Inferior parietal cortex (tissue), 1 donor: ENCODE measurements around the gene EZH1.

Source experiments
- DNase-seq: peaks from one replicate; pipeline ENCODE4 v3.0.0-alpha.2; 2016; ENCODE audit errors: extremely low spot score

Gene EZH1

DNA sequence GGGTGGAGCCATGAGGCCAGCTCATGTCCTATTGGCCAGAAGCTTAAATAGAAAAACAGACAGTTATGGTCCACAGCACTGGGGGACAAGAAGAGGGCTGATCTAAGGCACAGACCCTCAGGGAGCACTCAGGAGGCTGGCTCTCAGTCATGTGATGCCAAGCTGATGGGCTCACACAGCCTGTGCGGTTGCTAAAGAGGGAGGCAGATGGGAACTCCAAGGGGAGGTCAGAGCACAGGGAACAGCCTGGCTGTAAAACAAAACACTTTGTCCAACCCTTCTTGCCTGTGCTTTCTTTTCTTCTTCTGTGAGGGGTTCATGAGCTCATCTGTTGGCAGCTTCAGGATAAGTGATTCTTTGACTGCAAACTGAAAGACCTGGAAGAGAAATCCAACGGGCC is 35.3 kb downstream of the EZH1 start:
- DNase-seq = no peak

DNA sequence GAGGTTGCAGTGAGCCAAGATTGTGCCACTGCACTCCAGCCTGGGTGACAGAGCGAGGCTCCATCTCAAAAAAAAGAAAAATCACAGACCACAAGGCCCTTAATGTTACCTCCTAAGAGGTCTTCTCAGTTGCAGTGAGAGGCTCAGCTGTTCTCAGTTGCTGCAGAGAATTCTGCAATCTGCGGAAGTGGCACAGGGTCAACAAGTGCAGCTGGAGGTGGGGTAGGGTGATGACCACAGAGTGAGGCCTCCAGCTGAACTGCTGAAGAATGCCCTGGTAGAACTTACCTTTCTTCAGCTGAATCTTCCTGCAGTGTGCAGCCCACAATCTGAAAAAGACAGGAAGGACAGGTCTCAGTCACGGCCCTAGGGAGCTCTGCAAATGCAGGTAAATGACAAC is 36.3 kb downstream of the EZH1 start:
- DNase-seq = no peak

DNA sequence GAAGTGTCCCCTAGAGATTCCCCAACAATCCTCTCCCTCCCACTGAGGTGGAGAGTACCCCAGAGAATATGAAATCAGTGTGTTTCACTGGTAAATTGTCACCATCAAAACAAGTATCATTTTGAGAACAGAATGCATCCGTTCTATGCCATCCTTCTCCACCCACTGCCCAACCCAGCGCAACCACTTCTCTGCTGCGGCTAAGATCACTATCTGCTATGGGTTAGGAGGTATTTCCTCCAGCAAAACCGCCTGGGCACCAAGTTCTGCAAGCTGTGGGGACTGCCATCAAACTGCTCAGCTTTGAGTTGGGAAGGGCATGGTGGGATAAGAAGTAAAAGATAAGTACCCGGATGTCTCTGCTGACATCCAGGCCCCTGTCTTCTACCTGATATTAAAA is 38.1 kb downstream of the EZH1 start:
- DNase-seq = no peak

DNA sequence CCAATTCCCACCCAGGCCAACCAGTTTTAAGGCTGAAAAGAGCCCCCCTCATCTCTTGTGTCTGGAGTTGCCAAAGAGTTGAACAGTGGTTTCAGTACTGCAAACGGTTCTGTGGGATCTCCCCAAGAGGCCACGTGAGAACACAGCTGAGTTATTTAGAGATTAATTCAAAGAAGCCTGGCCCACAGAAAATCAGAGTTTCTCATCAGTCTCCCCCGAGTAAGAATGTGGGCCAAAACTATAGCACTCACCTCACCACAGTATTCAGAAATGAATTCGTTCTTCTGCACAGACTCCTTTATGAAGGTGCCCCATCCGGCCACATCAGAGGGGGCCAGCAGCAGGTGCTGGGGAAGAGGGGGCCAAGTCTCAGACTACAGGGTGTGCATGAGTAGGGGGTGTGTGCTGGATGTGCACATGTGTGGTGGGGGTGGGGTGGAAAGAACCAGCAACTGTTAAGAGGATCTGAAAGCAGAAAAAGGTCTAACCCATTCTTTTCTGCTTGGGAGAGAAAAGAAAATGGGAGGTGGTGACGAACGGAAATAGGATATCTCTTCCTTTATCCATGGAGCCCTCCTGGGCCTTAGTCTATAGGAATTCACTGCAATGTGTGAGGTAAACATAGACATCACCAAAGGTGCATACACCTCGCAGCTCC is 39.9 kb downstream of the EZH1 start:
- no peak for DNase-seq

DNA sequence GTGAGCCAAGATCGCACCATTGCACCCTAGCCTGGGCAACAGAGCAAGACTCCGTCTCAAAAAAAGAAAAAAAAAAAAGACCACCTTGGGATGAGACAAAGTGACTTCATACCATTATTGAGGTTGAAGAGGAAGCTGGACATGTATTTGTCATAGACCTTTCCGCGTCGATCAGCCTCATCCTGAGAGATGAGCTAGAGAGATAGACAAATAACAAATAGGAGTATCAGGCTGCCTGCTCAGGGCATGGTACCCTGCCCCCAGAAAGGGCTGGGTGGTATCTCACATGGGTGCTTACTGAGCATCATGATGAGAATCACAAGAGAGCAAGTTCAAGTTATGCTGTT is 40.4 kb downstream of the EZH1 start:
- no peak for DNase-seq

DNA sequence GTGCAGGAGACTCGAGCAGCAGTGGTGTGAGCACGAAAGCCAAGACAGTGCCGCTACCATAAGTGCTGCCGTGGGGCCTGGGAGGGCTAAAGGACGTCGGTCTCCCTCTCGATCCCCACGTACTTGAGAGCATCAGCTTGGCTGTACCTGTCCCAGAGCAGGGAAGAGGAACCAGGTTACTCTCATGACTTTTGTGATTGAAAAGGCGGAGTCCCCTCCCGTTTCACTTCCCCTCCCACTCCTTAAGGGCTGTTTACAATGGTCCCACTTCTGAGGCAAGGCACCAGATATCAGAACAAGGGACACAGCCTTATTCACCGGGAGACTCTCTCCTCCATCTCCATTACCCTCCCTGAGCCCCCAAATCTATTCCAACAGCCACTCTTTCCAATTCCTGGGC is 42.4 kb downstream of the EZH1 start:
- DNase-seq = no peak

DNA sequence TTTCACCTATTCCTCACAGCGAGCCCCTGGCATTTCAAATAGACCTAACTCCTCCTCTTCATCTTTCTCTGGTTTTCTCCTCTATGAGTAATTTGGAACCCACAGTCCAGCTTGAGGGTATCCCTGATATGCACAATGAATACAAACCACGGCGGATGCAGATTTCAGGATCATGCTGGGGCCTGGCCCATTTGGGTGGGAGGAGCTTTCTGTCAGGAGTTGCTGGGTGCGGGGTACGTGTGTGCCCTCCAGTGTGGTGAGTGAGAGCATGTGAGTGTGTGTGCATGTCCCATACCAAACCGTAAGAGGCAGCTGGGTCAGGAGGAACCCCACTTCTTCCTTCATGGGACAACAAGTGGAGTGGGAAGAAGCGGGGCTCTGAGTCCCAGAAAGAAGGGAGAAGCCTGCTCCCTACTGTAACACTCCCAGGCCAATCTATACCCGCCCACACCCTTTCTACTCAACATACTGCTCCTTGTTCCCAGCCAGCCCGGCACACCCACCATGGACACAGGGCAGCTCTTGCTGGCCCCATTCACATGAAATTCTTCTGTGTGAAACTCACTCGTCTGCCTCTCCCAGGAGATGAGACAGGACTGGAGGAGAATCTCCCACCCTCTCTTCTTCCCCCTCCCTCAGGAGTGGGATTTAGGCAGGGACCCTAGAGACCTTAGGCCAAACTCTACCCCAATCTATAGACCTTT is 44.1 kb downstream of the EZH1 start:
- DNase-seq = no peak

DNA sequence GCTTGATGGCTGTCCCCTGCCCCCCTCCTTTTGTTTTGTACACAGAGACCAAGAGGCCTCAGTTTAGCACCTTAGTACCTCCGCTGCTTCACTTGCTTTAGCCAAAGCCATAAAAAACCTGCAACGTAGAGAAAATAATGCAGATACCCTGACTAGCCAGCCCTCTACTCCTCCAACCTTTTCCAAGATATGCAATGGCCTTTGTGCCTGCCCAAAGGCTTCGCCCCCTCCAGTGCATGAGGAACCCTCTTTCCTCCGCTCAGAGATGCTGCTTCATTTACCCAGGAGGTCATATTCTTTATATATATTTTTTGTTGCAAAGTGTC is 45.5 kb downstream of the EZH1 start:
- no peak for DNase-seq

DNA sequence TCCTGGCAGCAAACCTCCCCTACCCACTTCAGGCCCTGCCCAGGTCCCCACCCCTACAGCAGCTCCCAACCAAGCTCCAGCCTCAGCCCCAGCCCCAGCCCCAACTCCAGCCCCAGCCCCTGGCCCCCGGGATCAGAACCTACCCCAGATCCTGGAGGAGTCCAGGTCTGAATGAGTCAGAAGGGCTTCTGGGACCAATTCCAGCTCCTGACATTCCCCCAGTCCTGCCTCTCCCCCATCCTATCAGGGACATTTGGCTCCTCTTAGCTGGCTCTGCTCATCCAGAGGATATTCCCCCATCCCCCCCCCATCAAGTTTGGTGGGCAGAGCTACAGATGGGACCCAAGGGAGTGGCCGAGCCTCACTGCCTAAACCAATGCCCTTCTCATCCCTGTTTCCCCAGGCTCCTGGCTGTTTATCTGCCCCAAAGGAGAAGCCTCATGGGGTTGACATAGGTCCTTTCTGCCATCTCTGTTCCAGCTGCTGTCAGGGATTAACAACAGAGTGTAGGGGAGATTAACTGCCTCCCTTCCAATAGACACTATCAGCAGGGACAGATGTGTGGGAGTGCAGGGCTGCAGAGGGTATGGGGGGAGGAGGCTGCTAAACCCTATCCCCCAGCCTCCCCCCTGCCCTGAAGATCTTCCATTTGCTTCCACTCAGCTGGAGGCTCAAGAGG is 46.0 kb downstream of the EZH1 start:
- DNase-seq = no peak

DNA sequence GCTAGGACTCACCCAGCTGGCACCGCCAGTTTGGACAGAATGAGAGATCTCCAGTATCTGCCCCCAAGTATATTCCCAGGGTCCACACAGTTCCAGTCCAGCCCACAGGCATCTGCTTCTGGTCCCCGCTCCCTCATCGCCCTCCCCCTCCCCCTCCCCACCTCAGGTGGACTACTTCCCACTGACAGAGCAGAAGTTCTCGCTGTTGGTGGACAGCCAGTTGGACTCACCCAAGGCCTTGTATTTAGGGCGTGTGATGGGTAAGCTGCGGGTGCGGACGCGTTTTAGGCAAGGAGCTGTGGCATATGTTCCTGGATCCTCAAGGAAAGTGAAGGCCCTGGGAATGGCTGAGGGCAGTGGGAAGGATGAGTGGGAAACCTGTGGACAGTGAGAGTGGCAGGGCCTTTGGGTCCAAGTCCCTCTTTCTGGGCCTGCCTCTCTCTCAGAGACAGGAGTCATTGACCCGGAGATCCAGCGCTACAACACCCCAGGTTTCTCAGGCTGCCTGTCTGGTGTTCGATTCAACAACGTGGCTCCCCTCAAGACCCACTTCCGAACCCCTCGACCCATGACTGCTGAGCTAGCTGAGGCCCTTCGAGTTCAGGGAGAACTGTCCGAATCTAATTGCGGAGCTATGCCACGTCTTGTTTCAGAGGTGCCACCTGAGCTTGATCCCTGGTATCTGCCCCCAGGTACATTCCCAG is 47.6 kb downstream of the EZH1 start:
- no peak for DNase-seq

DNA sequence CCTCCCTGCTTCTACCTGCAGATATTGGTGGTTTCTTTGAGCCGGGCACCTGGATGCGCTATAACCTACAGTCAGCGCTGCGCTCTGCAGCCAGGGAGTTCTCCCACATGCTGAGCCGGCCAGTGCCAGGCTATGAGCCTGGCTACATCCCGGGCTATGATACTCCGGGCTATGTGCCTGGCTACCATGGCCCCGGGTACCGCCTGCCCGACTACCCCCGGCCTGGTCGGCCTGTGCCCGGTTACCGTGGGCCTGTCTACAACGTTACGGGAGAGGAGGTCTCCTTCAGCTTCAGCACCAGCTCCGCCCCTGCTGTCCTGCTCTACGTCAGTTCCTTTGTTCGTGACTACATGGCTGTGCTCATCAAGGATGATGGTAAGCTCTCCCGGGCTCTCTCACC is 49.3 kb downstream of the EZH1 start:
- no peak for DNase-seq

DNA sequence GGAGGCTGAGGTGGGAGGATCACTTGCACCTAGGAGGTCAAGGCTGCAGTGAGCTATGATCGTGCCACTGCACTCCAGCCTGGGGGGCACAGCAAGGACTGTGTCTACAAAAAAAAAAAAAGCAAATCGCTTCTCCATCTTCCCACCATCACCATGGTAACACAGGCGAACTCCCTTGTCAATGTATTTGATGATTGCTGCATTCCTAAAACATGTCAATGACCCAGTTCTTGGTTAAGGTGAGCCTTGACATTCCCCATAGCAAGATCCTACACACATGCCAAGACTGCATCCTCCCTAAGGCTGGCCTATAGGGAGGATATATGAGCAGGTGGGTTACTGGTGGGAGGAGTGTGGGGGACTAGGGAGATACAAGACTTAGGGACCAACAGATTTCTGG is 50.3 kb downstream of the EZH1 start:
- no peak for DNase-seq

DNA sequence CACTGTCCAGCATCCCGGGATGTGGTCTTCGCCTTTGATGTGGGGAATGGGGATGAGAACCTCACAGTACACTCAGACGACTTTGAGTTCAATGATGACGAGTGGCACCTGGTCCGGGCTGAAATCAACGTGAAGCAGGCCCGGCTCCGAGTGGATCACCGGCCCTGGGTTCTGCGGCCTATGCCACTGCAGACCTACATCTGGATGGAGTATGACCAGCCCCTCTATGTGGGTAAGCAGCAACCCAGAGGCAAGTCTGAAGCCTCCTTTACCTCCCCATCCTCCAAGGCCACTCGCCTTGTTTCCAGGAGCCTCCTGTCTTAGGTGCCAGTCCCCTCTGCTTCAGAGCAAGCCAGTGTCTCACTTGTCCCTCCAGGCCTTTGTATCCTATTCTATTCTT is 52.4 kb downstream of the EZH1 start:
- DNase-seq = no peak

DNA sequence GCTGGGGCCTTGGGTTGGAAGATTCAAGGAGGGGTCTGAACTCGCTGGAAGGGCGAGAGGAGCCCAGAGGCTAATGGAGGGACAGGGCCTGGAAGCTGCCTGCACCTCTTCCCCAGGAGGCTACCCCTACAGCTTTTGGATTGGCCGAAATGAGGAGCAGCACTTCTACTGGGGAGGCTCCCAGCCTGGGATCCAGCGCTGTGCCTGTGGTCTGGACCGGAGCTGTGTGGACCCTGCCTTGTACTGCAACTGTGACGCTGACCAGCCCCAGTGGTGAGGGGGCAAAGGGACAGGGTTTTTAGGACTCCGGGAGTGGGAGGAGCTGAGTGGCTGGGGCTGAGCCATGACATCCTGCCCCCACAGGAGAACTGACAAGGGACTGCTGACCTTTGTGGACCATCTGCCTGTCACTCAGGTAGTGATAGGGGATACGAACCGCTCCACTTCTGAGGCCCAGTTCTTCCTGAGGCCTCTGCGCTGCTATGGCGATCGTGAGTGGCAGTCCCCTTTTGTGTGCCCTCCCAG is 53.8 kb downstream of the EZH1 start:
- DNase-seq = no peak

DNA sequence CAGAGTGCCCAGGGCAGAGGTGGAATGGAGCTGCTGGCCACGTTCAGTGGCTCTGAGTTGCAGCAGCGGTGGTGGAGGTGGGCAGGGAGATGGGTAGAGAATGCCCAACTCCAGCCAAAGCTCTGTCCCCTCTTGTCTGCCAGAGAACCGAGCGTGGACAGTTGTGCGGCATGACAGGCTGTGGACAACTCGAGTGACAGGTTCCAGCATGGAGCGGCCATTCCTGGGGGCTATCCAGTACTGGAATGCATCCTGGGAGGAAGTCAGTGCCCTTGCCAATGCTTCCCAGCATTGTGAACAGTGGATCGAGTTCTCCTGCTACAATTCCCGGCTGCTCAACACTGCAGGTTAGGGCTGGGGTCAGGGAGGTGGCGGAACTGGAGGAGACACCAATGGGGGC is 54.2 kb downstream of the EZH1 start:
- DNase-seq = no peak

DNA sequence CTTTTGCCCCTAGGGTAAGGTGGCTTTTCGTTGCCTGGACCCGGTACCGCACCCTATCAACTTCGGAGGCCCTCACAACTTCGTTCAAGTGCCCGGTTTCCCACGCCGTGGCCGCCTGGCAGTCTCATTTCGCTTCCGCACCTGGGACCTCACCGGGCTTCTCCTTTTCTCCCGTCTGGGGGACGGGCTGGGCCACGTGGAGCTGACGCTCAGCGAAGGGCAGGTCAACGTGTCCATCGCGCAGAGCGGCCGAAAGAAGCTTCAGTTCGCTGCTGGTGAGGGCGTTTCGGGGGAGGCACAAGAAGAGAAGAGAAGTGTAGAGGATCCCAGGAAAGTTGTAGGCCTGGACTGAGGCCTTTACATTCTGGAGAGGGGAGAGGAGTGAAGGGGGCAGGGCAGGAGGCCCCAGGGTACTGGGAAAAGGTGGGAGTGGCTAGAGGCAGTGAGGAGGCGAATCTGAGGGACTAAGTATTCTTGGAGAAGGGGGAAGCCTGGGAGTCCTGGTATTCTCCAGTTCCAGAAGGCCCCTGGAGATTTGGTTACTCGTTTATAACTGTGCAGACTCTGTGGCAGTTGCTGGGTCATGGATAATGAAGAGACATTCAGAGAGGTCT is 57.0 kb downstream of the EZH1 start:
- no peak for DNase-seq

DNA sequence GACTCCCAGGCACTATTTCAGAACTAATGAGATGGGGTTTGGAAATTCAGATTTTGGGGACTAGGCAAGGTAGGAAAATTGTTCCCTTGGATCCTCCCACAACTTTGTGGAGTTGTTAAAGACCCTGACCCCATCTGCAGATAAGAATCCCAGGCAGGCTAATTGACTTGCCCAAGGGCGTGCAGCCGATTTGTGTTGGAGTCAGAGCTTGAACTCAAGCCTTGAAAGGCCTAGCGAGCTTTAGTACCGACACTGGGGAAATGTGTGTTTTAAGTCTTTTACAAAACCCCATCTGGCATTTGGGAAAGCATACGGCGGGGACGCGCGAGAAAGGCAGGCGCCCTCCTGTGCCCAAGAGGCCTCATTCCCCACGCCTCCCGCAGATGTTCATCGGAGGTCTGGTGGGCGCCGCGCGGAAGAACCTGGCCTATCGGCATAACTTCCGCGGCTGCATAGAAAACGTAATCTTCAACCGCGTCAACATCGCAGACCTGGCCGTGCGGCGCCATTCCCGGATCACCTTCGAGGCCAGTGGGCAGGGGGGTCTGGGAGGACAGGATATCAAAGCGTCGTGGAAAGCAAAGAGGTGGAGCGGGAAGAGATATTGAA is 58.2 kb downstream of the EZH1 start:
- DNase-seq = no peak

DNA sequence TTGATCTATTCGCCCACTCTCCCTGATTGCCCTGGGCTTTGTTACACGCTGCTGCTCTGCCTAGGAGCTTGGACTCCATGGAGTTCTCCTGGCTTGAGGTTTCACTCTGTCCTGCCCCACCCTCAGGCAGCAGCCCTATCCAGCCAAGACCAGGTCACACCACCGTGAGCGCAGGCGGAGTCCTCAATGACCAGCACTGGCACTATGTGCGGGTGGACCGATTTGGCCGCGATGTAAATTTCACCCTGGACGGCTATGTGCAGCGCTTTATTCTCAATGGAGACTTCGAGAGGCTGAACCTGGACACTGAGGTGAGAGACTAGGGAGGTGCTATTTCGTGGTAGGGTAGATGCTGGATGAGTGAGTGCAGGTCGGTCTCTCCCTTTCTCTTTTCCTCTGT is 59.0 kb downstream of the EZH1 start:
- no peak for DNase-seq

DNA sequence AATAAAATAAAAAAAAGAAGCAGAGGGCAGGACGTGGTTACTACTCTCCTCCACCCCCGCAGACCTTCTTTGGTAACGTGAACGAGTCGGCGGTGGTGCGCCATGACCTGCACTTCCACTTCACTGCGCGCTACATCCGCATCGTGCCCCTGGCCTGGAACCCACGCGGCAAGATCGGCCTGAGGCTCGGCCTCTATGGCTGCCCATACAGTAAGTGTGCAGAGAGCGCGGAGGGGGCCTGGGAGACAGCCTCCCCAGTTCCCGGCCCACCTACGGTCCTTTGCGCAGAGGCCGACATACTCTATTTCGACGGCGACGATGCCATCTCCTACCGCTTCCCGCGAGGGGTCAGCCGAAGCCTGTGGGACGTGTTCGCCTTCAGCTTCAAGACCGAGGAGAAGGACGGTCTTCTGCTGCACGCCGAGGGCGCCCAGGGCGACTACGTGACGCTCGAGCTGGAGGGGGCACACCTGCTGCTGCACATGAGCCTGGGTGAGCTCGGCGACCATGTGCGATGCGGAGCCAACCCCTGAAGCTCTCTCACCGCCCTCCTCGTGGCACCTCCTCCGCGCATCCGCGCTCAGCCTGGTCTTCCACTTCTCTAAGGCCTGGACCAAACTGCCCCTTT is 59.8 kb downstream of the EZH1 start:
- DNase-seq = no peak

DNA sequence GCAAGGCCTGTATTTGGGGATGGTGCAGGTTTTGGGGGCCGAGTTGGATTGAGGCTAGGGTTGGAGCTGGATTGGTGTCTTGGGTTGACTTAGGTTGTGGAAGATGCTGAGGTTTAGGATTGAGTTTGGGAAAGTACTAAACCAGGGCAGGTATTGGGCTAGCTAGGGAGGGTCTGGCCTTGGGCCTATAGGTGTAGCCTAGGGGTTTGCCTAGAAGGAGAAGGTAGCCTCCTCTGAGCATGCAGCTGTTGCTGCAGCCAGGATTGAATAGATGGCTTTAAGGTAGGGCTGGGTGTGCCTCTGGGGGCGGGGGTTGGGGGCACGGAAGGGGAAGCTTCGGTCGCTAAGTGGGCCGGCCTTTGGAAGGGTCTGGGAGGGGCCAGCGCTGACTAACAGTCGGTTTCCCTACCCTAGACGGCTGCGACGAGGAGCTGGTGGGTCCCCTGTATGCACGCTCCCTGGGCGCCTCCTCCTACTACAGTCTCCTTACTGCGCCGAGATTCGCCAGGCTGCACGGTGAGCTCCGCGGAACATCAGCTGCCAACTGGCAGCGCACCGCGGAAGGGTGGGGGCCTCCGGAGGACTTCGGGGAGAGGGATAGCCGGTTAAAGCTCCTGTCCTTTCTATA is 61.3 kb downstream of the EZH1 start:
- no peak for DNase-seq
